Transverse colon (tissue), 3 donors: ENCODE data around the gene CHAD.

Source experiments
- POLR2A ChIP-seq: fragments of 450-650 bp; IDR thresholded peaks from one replicate; pipeline ENCODE4 v1.6.1; 2016; ENCODE audit warnings: antibody characterized with exemption, mild to moderate bottlenecking, moderate library complexity
- TF ChIP-seq, protein P1 (sequence below), 5 experiments: fragments of 200-600 bp in 3 of 5; fragments of 450-650 bp in 2 of 5; sonication (generic) in 3 of 5; IDR thresholded peaks; 1 replicate in 2 of 5; 2 replicates in 3 of 5; pipeline ENCODE4 v1.5.1; 2016 to 2017; ENCODE audit warnings: antibody characterized with exemption in 5 of 5, inconsistent platforms in 3 of 5, mild to moderate bottlenecking in 2 of 5, moderate library complexity in 1 of 5

DNA sequence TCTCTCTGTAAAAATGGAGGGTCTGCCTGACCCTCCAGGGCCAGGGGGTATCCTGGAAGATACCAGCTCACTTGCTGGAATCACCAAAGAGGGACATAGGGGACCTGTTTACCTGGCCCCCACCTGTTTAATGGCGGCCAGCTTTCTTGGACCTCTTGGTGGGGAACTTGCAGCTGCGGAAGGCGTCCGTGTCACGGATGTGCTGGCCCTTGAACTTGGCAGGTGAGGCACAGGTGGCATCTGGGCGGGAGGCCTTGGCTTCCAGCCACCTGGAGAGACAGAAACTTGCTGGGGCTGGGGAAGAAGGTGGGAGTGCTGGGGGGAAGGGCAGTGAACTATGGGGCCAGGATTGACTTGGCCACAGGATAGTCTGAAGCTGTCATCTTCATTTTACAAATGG lies 3.5 kb downstream of the CHAD start:
- no peak for TF ChIP-seq POLR2A
- TF ChIP-seq, protein P1, sequence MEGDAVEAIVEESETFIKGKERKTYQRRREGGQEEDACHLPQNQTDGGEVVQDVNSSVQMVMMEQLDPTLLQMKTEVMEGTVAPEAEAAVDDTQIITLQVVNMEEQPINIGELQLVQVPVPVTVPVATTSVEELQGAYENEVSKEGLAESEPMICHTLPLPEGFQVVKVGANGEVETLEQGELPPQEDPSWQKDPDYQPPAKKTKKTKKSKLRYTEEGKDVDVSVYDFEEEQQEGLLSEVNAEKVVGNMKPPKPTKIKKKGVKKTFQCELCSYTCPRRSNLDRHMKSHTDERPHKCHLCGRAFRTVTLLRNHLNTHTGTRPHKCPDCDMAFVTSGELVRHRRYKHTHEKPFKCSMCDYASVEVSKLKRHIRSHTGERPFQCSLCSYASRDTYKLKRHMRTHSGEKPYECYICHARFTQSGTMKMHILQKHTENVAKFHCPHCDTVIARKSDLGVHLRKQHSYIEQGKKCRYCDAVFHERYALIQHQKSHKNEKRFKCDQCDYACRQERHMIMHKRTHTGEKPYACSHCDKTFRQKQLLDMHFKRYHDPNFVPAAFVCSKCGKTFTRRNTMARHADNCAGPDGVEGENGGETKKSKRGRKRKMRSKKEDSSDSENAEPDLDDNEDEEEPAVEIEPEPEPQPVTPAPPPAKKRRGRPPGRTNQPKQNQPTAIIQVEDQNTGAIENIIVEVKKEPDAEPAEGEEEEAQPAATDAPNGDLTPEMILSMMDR (IDR thresholded peaks at IDR 0.05), result no peak
